HG02885 (cell line): ENCODE measurements around the gene HMGA1.
"Not testable (repeated sequence)": the region's sequence is repeated elsewhere in the genome, so short reads cannot be mapped to it uniquely, and the experiment has no call there.

Experiments used
- ATAC-seq: cut with Tn5 transposase; IDR thresholded peaks from one replicate; pipeline ENCODE4 v1.9.1; 2021; ENCODE audit warnings: mild to moderate bottlenecking; ENCODE audit not compliant: unreplicated experiment, poor library complexity

HMGA1 gene

GRCh38 chr6:34239500-34239825, 2.8 kb downstream of the HMGA1 start:
- no peak for ATAC-seq

- no peak for ATAC-seq
Observed at GRCh38 chr6:34239893-34240292, 3.2 kb downstream of the HMGA1 start.

DNA sequence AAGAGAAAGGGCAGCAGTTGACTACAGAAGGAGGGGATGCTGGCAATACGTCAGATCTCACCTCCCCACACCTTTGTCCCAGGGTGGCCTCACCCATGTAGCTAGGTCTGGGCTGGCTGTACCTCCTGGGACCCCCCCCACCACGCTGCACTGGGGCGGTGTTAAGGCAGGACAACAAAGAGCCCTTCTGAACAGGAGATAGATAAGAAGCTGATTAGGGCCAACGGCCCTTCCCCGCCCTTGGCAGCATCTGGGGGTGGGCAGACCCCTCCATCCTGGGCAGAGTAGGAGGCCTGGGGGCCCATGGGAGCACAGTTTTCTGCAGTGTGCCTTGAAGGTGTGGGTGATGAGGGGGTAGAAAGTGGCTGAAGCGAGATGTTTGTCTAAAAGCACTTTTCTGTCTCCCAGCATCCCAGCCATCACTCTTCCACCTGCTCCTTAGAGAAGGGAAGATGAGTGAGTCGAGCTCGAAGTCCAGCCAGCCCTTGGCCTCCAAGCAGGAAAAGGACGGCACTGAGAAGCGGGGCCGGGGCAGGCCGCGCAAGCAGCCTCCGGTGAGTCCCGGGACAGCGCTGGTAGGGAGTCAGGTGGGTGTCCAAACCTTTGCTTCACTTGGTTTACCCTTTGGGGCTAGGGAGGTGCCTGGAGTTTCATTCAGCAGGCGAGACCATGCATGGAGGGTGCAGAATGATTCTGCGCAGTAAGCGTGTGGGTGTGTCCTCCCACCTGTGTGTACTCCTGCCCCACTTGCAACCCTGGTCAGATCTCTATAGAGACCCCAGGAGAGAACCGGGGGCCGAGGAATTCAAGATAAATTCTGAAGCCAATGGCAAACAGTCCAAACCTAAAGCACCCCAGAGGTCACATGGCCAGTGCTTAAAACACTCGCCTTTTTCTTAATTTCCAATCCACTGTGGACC, 3.9 kb downstream of the HMGA1 start:
- no peak for ATAC-seq

DNA sequence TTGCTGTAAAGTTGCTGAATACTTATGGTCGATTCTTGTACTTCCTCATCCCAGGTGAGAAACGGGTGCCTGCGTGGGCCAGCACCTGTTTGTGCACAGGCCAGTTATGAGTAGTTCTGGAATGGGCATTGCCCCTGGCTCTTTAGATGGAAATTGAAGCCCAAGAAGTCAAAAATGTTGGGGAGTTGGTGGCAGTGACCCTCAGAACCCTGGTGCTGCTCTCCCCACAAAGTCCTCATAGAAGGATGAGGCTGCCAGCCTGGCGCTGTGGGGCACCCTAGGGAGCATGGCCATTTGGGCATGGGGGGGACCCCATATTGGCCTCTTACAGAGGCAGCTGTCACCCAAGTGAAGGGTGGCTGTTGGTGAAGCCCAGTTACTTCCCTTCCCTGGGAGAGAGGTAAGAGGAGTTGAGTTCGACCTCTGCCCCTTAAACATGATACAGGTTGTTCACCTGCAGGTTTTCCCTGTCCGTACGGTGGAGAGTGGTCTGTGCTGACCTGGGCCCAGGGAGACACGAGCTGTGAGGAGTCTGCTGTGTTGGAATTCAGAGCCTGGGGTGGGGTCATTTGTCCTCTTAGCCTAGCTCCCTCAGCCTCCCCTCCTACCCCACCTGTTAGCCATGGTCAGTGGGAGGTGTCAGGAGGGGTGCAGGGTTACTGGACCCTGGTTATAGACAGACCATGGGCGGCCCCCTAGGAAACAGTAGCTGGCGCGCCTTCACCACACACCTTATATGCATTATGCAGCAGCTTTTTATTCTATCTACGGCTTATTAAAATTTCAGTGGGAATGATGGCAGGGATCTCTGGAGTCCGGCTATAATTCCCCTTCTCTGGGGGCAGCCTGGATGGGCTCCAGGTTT, 4.9 kb downstream of the HMGA1 start:
- no peak for ATAC-seq

GRCh38 chr6:34242252-34243130, 5.8 kb downstream of the HMGA1 start:
- ATAC-seq: no peak

DNA sequence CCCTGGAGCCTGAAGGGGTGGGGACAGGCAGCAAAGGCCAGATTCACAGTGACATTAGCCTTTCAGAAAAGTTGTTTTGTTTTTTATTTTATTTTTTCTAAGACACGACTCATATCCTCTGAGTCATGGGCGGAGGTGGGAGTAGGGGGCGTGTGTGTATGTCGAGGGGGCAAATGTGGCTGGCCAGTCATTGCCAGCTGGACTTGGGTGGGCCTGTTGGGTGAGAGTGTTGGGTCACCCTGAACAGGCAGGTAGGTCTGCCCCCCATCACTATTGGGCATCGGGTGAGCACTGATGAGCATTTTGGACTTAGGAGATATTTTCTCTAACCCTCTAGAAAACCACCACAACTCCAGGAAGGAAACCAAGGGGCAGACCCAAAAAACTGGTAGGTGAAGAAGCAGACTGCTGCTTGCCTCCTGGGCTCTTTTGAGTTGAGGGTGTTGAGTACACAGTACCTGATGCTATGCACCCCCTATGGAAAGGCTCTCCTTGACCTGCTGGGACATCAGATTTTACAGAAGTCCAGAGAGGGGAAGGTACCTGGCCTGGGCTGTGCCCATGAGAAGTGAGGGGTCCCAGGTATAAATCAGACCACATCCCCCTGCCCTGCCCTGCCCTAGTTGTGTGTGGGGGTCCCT, 6.6 kb downstream of the HMGA1 start:
- no peak for ATAC-seq

- no peak for ATAC-seq
Observed at GRCh38 chr6:34243901-34244884, 7.5 kb downstream of the HMGA1 start.

DNA sequence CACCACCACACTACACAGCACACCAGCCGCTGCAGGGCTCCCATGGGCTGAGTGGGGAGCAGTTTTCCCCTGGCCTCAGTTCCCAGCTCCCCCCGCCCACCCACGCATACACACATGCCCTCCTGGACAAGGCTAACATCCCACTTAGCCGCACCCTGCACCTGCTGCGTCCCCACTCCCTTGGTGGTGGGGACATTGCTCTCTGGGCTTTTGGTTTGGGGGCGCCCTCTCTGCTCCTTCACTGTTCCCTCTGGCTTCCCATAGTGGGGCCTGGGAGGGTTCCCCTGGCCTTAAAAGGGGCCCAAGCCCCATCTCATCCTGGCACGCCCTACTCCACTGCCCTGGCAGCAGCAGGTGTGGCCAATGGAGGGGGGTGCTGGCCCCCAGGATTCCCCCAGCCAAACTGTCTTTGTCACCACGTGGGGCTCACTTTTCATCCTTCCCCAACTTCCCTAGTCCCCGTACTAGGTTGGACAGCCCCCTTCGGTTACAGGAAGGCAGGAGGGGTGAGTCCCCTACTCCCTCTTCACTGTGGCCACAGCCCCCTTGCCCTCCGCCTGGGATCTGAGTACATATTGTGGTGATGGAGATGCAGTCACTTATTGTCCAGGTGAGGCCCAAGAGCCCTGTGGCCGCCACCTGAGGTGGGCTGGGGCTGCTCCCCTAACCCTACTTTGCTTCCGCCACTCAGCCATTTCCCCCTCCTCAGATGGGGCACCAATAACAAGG, 8.5 kb downstream of the HMGA1 start:
- ATAC-seq: not testable (repeated sequence)

GRCh38 chr6:34245761-34246140, 9.1 kb downstream of the HMGA1 start:
- not testable (repeated sequence) for ATAC-seq

DNA sequence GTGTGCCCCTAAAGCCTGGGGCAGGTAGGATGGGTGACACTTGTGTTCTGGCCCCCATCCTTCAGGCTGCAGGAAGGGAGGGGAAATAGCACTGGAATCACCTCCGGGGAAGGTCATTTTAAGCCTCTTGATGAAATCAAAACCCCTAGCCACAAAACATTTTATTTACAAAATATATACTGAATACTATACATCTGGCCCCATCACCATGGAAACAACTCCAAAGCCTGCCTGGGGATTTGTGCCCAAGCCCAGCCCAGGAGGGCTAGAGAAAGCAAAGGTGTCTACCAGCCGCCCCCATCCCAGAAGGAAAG, 9.5 kb downstream of the HMGA1 start:
- ATAC-seq: no peak

DNA sequence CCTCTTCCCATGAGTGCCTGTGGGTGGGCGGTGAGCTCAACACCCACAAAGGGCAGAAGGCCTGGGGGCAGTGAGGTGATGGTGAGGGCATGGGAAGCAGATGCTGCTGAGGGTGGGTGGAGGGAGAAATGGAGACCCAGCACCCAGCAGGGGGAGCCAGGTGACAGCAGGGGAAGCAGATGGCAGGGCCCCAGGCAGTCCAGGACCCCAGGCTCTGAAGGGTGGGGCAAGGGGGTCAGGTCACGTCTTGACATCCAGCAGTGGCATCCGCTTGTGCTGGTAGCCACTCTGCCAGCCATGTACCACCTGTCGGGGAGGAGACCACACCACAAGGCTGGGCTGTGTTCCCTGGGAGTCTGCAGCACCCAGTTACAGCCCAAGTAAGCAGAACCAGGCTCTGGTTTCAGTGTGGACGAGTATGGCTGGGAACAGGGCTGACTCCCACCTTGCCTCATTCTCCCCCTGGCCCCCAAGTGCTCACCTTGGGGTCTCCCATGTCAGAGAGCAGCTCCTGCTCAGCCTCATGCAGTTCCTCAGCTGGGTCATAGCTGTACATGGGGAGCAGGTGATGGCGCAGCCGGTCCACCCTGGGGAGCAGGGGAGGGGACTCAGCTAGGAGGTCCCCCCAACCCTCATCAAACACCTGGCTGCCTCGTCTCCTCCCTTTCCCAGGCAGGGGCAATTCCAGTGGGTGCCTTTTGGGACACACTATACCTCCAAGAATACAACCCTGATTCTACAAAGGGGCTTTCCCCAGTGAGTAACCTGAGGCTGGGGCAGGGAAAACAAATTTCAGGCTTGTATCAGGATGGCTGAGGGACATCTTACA, 10.1 kb downstream of the HMGA1 start:
- no peak for ATAC-seq

DNA sequence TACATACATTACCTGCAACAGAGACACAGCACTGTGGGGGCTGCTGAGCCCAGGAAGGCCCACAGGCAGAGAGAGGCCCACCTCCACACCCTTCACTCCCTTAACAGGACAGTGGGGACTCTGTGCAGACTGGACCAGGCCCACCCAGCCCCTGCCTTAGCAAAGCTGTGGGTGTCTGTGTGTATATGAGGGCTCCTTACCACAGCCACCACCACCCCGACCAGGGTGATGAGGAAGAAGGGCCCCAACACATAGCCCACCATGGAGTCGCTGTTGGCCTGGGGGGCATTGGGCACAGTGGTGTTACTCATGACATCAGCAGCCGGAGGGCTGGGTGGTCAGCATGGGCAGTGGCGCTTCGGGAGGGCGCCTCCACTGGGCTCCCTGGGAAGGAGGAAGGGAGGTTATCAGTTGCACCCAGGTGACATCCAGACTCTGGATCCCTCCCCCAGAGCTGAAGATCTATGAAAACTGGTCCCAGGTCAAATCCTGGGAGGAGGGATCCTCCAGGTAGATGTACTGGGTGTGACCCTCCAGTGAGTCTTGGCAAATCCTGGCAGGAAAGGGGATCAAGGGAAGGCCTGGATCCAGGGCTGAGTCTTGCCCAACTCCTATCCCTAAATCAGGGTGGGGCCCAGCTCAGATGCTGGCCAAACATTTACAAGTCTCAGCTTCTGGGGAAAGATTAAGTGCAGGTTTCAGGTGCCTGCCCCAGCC, 11.0 kb downstream of the HMGA1 start:
- ATAC-seq: no peak

DNA sequence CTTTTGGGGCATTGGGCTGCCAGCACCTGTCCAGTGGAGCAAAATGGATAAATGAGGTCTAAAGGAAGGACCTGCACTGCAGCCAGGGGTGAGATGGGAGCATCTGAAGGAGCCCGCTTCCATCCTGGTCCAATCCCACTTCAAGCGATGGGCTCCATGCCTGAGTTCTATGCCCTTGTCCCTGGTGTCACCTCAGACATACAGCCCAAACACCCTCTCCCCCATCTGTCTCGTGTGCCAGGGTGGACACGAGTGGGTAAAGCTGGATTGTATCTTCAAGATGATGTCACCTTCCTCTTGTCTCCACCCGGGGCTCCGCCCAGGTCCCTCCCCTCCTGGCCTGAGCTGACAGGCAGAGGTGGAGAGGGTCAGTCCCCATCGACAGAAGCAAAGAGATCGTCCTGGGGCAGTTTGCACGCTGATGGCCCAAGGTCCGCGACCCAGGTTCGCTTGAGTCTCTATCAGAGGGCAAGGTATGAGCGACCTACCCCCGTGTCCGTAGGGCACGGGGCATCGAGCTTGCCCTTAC, 11.6 kb downstream of the HMGA1 start:
- peak; percentile 13 for ATAC-seq

GRCh38 chr6:34248727-34249468, 12.2 kb downstream of the HMGA1 start, which contains the start of gene SMIM29:
Gene SMIM29 (minus strand): TSS chr6:34249006. CDS start chr6:34247791, 1,215 bp downstream.
- peak; percentile 86 for ATAC-seq

- peak; percentile 26 for ATAC-seq
Observed at GRCh38 chr6:34249469-34250261, 13.0 kb downstream of the HMGA1 start.
